H9 (cell line): ENCODE data around the gene MGAT5. TPM values are rescaled to one million over a fixed set of nuclear protein-coding genes. Genes with fewer than 3 reads are reported as not detected.

Source experiments
- DNase-seq: peaks from one replicate; pipeline ENCODE4 v3.0.0-alpha.2; 2017
- H2AFZ ChIP-seq: one replicate; pipeline ENCODE4 v1.6.1; 2013; ENCODE audit warnings: mild to moderate bottlenecking, low read length, control low read depth, moderate library complexity
- H2AK5ac ChIP-seq: 2 replicates; pipeline ENCODE4 v1.6.1; 2013; ENCODE audit warnings: low read length, control low read depth, mixed read lengths; ENCODE audit not compliant: insufficient read length
- H2BK120ac ChIP-seq: one replicate; pipeline ENCODE4 v1.6.1; 2013; ENCODE audit warnings: low read depth, mild to moderate bottlenecking, low read length, control low read depth, inconsistent platforms; ENCODE audit not compliant: poor library complexity, severe bottlenecking
- H2BK12ac ChIP-seq: 2 replicates; pipeline ENCODE4 v1.6.1; 2013; ENCODE audit warnings: low read length, control low read depth, mixed read lengths, low read depth; ENCODE audit not compliant: insufficient read length
- H2BK15ac ChIP-seq: 2 replicates; pipeline ENCODE4 v1.6.1; 2013; ENCODE audit warnings: low read depth, low read length, control low read depth
- H2BK20ac ChIP-seq: one replicate; pipeline ENCODE4 v1.6.1; 2013; ENCODE audit warnings: low read depth, mild to moderate bottlenecking, low read length, control low read depth, inconsistent platforms; ENCODE audit not compliant: poor library complexity, severe bottlenecking
- H2BK5ac ChIP-seq: 2 replicates; pipeline ENCODE4 v1.6.1; 2013; ENCODE audit warnings: low read length, control low read depth, mixed read lengths; ENCODE audit not compliant: insufficient read length
- H3K14ac ChIP-seq: 2 replicates; pipeline ENCODE4 v1.6.1; 2013; ENCODE audit warnings: low read length, control low read depth; ENCODE audit not compliant: insufficient read depth
- H3K18ac ChIP-seq: 2 replicates; pipeline ENCODE4 v1.6.1; 2013; ENCODE audit warnings: low read depth, mild to moderate bottlenecking, mixed read lengths, low read length, control low read depth; ENCODE audit not compliant: insufficient read length
- H3K23ac ChIP-seq: 2 replicates; pipeline ENCODE4 v1.6.1; 2013; ENCODE audit warnings: low read length, control low read depth, mixed read lengths, low read depth; ENCODE audit not compliant: insufficient read length
- H3K23me2 ChIP-seq: 2 replicates; pipeline ENCODE4 v1.6.1; 2013; ENCODE audit warnings: low read depth, mild to moderate bottlenecking, mixed read lengths, low read length, control low read depth; ENCODE audit not compliant: insufficient read length, poor library complexity, severe bottlenecking
- H3K27ac ChIP-seq: 2 replicates; pipeline ENCODE4 v1.5.1; 2013; ENCODE audit warnings: low read length, control low read depth, mixed read lengths, low read depth; ENCODE audit not compliant: insufficient read length
- H3K27me3 ChIP-seq: 2 replicates; pipeline ENCODE4 v1.6.1; 2013; ENCODE audit warnings: low read length, control low read depth, inconsistent platforms; ENCODE audit not compliant: insufficient read depth
- H3K4ac ChIP-seq: 2 replicates; pipeline ENCODE4 v1.6.1; 2013; ENCODE audit warnings: low read depth, mild to moderate bottlenecking, control low read depth, inconsistent platforms, low read length, moderate library complexity
- H3K4me1 ChIP-seq: 2 replicates; pipeline ENCODE4 v1.6.1; 2013; ENCODE audit warnings: low read length, control low read depth, inconsistent platforms; ENCODE audit not compliant: insufficient read depth
- H3K4me2 ChIP-seq: 2 replicates; pipeline ENCODE4 v1.6.1; 2013; ENCODE audit warnings: low read length, control low read depth, mixed read lengths; ENCODE audit not compliant: insufficient read length, insufficient read depth
- H3K56ac ChIP-seq: 2 replicates; pipeline ENCODE4 v1.6.1; 2013; ENCODE audit warnings: low read depth, mild to moderate bottlenecking, mixed read lengths, low read length, control low read depth; ENCODE audit not compliant: insufficient read length
- H3K79me1 ChIP-seq: 2 replicates; pipeline ENCODE4 v1.6.1; 2013; ENCODE audit warnings: low read depth, mild to moderate bottlenecking, moderate library complexity, low read length, control low read depth, inconsistent platforms; ENCODE audit not compliant: insufficient read depth, poor library complexity, severe bottlenecking
- H3K79me2 ChIP-seq: 2 replicates; pipeline ENCODE4 v1.6.1; 2013; ENCODE audit warnings: low read length, control low read depth, inconsistent platforms; ENCODE audit not compliant: insufficient read depth
- H3K9ac ChIP-seq: 2 replicates; pipeline ENCODE4 v1.6.1; 2013; ENCODE audit warnings: low read length, control low read depth, mixed read lengths; ENCODE audit not compliant: insufficient read length; ENCODE audit errors: extremely low read depth
- H3K9me3 ChIP-seq: one replicate; pipeline ENCODE4 v1.6.1; 2013; ENCODE audit warnings: low read depth, low read length, inconsistent platforms; ENCODE audit not compliant: control insufficient read depth
- H3T11ph ChIP-seq: one replicate; pipeline ENCODE4 v1.6.1; 2013; ENCODE audit warnings: mild to moderate bottlenecking, low read length, control low read depth, inconsistent platforms
- H4K20me1 ChIP-seq: one replicate; pipeline ENCODE4 v1.6.1; 2013; ENCODE audit not compliant: control insufficient read depth, insufficient read length, insufficient read depth
- H4K5ac ChIP-seq: 2 replicates; pipeline ENCODE4 v1.6.1; 2013; ENCODE audit warnings: low read depth, mild to moderate bottlenecking, mixed read lengths, low read length, control low read depth; ENCODE audit not compliant: insufficient read length
- H4K8ac ChIP-seq: replicated peaks from 2 replicates; pipeline ENCODE4 v1.6.1; 2013; ENCODE audit warnings: low read length, control low read depth, mixed read lengths, low read depth; ENCODE audit not compliant: insufficient read length
- H4K91ac ChIP-seq: 2 replicates; pipeline ENCODE4 v1.6.1; 2013; ENCODE audit warnings: low read depth, mild to moderate bottlenecking, moderate library complexity, mixed read lengths, low read length, control low read depth; ENCODE audit not compliant: insufficient read length
- H3K27ac Mint-ChIP-seq, 3 experiments: 2 replicates in 2 of 3; 3 replicates in 1 of 3; pipeline ENCODE4 v1.8.0; 2020 to 2021; ENCODE audit warnings: mixed read lengths in 3 of 3, mild to moderate bottlenecking in 1 of 3, moderate library complexity in 1 of 3
- H3K27me3 Mint-ChIP-seq: 2 replicates; pipeline ENCODE4 v1.8.0; 2021; ENCODE audit warnings: low read depth, mild to moderate bottlenecking, moderate library complexity, mixed read lengths
- H3K36me3 Mint-ChIP-seq, 3 experiments: 2 replicates in 2 of 3; 3 replicates in 1 of 3; pipeline ENCODE4 v1.8.0; 2020 to 2021; ENCODE audit warnings: low read depth in 3 of 3, mixed read lengths in 3 of 3; ENCODE audit not compliant: insufficient read depth in 1 of 3
- H3K4me1 Mint-ChIP-seq, 2 experiments: 2 replicates each; pipeline ENCODE4 v1.8.0; 2020; ENCODE audit warnings: mixed read lengths in 2 of 2
- H3K4me3 Mint-ChIP-seq, 2 experiments: 2 replicates in 1 of 2; 3 replicates in 1 of 2; pipeline ENCODE4 v1.8.0; 2020 to 2021; ENCODE audit warnings: mild to moderate bottlenecking in 2 of 2, mixed read lengths in 2 of 2, moderate library complexity in 1 of 2
- H3K9me3 Mint-ChIP-seq, 2 experiments: 2 replicates in 1 of 2; 3 replicates in 1 of 2; pipeline ENCODE4 v1.8.0; 2020; ENCODE audit warnings: mild to moderate bottlenecking in 2 of 2, mixed read lengths in 2 of 2, moderate library complexity in 1 of 2
- WGBS: extraction: QIAGEN DNeasy Blood & Tissue Kit; methylation state at CpG from one replicate; pipeline ENCODE4 v1.1.7; 2013; ENCODE audit warnings: missing lambda C conversion rate, low lambda C conversion rate, mixed read lengths; ENCODE audit not compliant: insufficient read length; ENCODE audit errors: extremely low coverage; 5-methylcytosine and 5-hydroxymethylcytosine counted together
- total RNA-seq: library from RNA; stranded (reverse); gene quantifications from 2 replicates; pipeline ENCODE4 v1.2.1, GENCODE V29; 2021
- TF ChIP-seq, protein P1 (sequence below): fragments of 200-600 bp; sonication (generic); conservative IDR thresholded peaks from 3 replicates; pipeline ENCODE4 v1.8.0; 2021; ENCODE audit warnings: antibody characterized with exemption, mild to moderate bottlenecking

The MGAT5 gene
- total RNA-seq, 1 experiment from 2014 or later = 25.7 TPM

DNA sequence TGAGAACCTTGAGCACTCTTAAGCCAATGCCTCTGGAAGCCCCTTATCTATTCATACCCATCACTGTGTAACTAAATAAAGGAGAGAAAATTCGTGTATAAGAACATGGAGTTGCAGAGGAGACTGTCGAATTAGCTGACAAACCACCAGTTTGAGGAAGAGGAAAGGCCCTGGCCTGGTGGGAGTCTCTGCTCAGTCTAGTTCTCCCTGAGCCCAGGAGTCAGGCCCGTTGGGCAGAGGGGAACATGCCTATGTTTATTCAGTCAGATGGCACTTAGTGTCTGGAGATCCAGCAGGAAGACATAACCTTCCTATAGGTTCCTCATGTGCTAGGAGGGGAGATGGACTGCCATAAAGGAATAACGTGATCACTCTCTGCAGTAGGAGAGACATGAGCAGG is 60.3 kb downstream of the MGAT5 start:
- no peaks in the 10 kb centered on the region for H4K20me1 ChIP-seq
- WGBS = no CpG with 5 or more reads among the region's 4 CpGs
- Mint-ChIP-seq H3K36me3 (peaks cover 13 to 16% (median 15%) of the 10 kb centered on the region in 3 experiments; a peak in 5 of 7 replicates), H3K4me1 (peaks cover 3 to 14% of the 10 kb centered on the region in 2 experiments), H3K27ac (peak overlapping the region in 1 of 3 experiments; percentile 73; a peak in 3 of 7 replicates), H3K27me3 (no peaks in the 10 kb centered on the region), H3K4me3 (no peak overlapping the region), H3K9me3 (no peaks in the 10 kb centered on the region)
- TF ChIP-seq, protein P1, sequence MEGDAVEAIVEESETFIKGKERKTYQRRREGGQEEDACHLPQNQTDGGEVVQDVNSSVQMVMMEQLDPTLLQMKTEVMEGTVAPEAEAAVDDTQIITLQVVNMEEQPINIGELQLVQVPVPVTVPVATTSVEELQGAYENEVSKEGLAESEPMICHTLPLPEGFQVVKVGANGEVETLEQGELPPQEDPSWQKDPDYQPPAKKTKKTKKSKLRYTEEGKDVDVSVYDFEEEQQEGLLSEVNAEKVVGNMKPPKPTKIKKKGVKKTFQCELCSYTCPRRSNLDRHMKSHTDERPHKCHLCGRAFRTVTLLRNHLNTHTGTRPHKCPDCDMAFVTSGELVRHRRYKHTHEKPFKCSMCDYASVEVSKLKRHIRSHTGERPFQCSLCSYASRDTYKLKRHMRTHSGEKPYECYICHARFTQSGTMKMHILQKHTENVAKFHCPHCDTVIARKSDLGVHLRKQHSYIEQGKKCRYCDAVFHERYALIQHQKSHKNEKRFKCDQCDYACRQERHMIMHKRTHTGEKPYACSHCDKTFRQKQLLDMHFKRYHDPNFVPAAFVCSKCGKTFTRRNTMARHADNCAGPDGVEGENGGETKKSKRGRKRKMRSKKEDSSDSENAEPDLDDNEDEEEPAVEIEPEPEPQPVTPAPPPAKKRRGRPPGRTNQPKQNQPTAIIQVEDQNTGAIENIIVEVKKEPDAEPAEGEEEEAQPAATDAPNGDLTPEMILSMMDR = no peak
- no peaks in the 10 kb centered on the region for H3K9me3 ChIP-seq
- no peak overlapping the region for H2BK12ac ChIP-seq
- no peak overlapping the region for H3K14ac ChIP-seq
- no peaks in the 10 kb centered on the region for H3K4me1 ChIP-seq
- H4K8ac ChIP-seq = no peak overlapping the region
- H3T11ph ChIP-seq = no peak overlapping the region
- H2AK5ac ChIP-seq = no peak overlapping the region
- no peak overlapping the region for H4K91ac ChIP-seq
- H2BK120ac ChIP-seq = no peak overlapping the region
- no peak overlapping the region for H3K9ac ChIP-seq
- H2AFZ ChIP-seq = no peak overlapping the region
- no peak overlapping the region for H3K18ac ChIP-seq
- DNase-seq = no peak
- no peaks in the 10 kb centered on the region for H3K23me2 ChIP-seq
- no peaks in the 10 kb centered on the region for H3K27me3 ChIP-seq
- no peak overlapping the region for H3K23ac ChIP-seq
- no peak overlapping the region for H3K4ac ChIP-seq
- no peak overlapping the region for H2BK5ac ChIP-seq
- H3K56ac ChIP-seq = no peak overlapping the region
- no peak overlapping the region for H3K4me2 ChIP-seq
- H2BK15ac ChIP-seq = no peak overlapping the region
- H3K27ac ChIP-seq = no peak overlapping the region
- no peak overlapping the region for H4K5ac ChIP-seq
- no peaks in the 10 kb centered on the region for H3K79me2 ChIP-seq
- no peak overlapping the region for H2BK20ac ChIP-seq
- H3K79me1 ChIP-seq = no peaks in the 10 kb centered on the region
